ENCODE results near the gene CLIC3. TPM values are rescaled to one million over a fixed set of nuclear protein-coding genes. Genes with fewer than 3 reads are reported as not detected.

The CLIC3 gene
- total RNA-seq, 1 experiment from 2014 or later = 6.2 TPM

DNA sequence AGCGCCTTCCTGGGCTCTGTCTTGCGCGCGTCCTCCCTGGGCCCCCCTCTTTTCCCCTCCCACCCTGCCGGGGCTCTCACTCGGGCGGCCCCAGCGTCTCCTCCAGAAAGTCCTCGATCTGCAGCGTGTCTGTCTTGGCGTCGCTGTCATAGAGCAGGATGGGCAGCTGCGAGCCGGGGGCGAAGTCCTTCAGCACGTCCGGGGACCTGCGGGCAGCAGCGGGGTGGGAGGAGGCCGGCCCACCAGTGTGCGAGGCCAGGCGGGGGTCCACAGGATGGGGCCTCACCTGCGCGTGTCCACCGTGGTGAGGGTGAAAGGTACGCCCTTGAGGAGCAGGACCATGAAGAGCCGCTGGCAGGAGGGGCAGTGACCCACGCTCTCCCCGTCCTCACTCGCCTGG lies 1.0 kb downstream of the CLIC3 start:
- Histone ChIP-seq H3K9me3 (ENCODE audit: control insufficient read depth, insufficient read depth, low read depth, low read length) (no peaks in the 10 kb centered on the region), H3K27me3 (ENCODE audit: control insufficient read depth, insufficient read depth, low read length) (no peaks in the 10 kb centered on the region), H3K36me3 (ENCODE audit: control insufficient read depth, insufficient read depth, low read length) (no peaks in the 10 kb centered on the region; the same call in 1 of the 2 replicates), H3K27ac (ENCODE audit: low read length) (no peak overlapping the region), H3K4me1 (ENCODE audit: control insufficient read depth, insufficient read depth, low read length) (peaks cover 17% of the 10 kb centered on the region), H3K4me3 (ENCODE audit: low read depth in 2 of 2, low read length in 2 of 2) (no peak overlapping the region)
- TF ChIP-seq TCF7L2 (IDR thresholded peaks at IDR 0.05; ENCODE audit: low read depth, low read length) (no peak), SIN3A (IDR thresholded peaks at IDR 0.05; ENCODE audit: borderline replicate concordance, insufficient read depth, low read depth, low read length) (no peak), REST (IDR thresholded peaks at IDR 0.05; ENCODE audit: insufficient read depth in 1 of 2, low read depth in 2 of 2, low read length in 1 of 2) (no peak), POLR2AphosphoS5 (IDR thresholded peaks at IDR 0.05; ENCODE audit: low read depth, low read length) (no peak)
- TF ChIP-seq, protein P1, sequence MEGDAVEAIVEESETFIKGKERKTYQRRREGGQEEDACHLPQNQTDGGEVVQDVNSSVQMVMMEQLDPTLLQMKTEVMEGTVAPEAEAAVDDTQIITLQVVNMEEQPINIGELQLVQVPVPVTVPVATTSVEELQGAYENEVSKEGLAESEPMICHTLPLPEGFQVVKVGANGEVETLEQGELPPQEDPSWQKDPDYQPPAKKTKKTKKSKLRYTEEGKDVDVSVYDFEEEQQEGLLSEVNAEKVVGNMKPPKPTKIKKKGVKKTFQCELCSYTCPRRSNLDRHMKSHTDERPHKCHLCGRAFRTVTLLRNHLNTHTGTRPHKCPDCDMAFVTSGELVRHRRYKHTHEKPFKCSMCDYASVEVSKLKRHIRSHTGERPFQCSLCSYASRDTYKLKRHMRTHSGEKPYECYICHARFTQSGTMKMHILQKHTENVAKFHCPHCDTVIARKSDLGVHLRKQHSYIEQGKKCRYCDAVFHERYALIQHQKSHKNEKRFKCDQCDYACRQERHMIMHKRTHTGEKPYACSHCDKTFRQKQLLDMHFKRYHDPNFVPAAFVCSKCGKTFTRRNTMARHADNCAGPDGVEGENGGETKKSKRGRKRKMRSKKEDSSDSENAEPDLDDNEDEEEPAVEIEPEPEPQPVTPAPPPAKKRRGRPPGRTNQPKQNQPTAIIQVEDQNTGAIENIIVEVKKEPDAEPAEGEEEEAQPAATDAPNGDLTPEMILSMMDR (IDR thresholded peaks at IDR 0.05) = no peak
- ChIA-PET CTCF (no interaction called here), POLR2A (interaction anchor here (0.7 kb wide), 1 partner anchor 91 kb away, joined by 4 read pairs; no protein-coding TSS in a partner anchor)
- ATAC-seq (no peak), DNase-seq (ENCODE audit: low read depth, low spot score) (no peak)
- in situ Hi-C loops (cut with HindIII; ENCODE audit: low pct_unique_long_range_greater_than_20kb, low sequenced_read_pairs) (no loop called here), intact Hi-C loops (cut with micrococcal nuclease; ENCODE audit: unreplicated experiment) (no loop called here)
- no TSS peak for BruUV-seq (replicated peaks)

DNA sequence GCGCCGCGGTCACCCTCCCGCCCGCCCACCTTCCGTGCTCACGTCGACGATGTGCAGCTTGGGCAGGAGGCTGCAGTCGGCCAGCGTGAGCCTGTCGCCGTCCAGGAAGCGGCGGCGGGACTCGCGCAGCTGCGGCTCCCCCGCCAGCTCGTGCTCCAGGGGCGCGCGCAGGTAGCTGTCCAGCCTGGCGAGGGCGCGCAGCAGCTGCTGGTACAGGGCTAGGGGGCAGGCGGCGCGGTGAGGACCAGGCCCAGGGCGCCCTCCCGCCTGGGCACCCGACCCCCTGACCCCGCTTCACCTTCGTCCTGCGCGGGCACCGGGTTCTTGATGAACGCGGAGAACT lies 1.5 kb downstream of the CLIC3 start:
- H3K27ac ChIP-seq (ENCODE audit: low read length) = no peak overlapping the region
- H3K27me3 ChIP-seq (ENCODE audit: control insufficient read depth, insufficient read depth, low read length) = no peaks in the 10 kb centered on the region
- DNase-seq (ENCODE audit: low read depth, low spot score) (no peak), ATAC-seq (no peak)
- H3K36me3 ChIP-seq (ENCODE audit: control insufficient read depth, insufficient read depth, low read length) = no peaks in the 10 kb centered on the region; the same call in 1 of the 2 replicates
- H3K4me1 ChIP-seq (ENCODE audit: control insufficient read depth, insufficient read depth, low read length) = peaks cover 17% of the 10 kb centered on the region
- no peaks in the 10 kb centered on the region for H3K9me3 ChIP-seq (ENCODE audit: control insufficient read depth, insufficient read depth, low read depth, low read length)
- intact Hi-C loops (cut with micrococcal nuclease; ENCODE audit: unreplicated experiment) (no loop called here), in situ Hi-C loops (cut with HindIII; ENCODE audit: low pct_unique_long_range_greater_than_20kb, low sequenced_read_pairs) (no loop called here)
- ChIA-PET CTCF (no interaction called here), POLR2A (interaction anchor here (0.7 kb wide), 1 partner anchor 91 kb away, joined by 4 read pairs; no protein-coding TSS in a partner anchor)
- no TSS peak for BruUV-seq (replicated peaks)
- TF ChIP-seq, protein P1 (IDR thresholded peaks at IDR 0.05) = no peak
- no peak for TF ChIP-seq POLR2AphosphoS5 (IDR thresholded peaks at IDR 0.05; ENCODE audit: low read depth, low read length)
- no peak for TF ChIP-seq SIN3A (IDR thresholded peaks at IDR 0.05; ENCODE audit: borderline replicate concordance, insufficient read depth, low read depth, low read length)
- H3K4me3 ChIP-seq (ENCODE audit: low read depth in 2 of 2, low read length in 2 of 2) = no peak overlapping the region
